GM12874 (cell line): ENCODE measurements around the gene DGCR6L.

ENCODE experiments used
- TF ChIP-seq, protein P1 (sequence below): IDR thresholded peaks from 2 replicates; pipeline ENCODE4 v1.5.1; 2011; ENCODE audit warnings: low read depth, mild to moderate bottlenecking, control low read depth, low read length, moderate library complexity; ENCODE audit not compliant: insufficient read depth

The DGCR6L gene

DNA sequence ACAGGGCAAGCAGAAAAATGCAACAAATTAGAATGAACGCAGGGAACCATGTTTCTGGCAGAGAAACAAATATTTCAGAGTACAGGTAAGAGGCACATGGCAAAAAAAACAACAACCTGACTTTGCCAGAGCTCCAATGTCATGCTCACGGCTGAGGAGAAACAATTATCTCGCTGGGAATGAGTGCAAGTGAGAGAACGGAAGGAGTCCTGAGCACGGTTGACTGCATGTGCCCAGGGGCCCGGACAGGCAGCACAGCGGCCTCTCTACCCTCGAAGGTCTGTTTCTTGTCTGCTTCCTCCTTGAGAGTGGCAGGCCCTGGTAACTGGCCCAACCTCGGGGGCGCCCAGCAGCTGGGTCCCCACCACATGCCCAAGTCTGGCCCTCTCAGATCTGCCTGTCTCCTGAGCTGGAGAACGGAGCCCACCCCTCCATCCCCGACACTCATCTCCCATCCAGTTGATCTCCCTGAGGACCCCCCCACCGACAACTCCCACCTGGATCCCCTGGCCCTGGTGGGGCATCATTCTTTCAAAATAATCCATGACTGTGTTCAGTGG, 27.1 kb downstream of the DGCR6L start:
- TF ChIP-seq, protein P1, sequence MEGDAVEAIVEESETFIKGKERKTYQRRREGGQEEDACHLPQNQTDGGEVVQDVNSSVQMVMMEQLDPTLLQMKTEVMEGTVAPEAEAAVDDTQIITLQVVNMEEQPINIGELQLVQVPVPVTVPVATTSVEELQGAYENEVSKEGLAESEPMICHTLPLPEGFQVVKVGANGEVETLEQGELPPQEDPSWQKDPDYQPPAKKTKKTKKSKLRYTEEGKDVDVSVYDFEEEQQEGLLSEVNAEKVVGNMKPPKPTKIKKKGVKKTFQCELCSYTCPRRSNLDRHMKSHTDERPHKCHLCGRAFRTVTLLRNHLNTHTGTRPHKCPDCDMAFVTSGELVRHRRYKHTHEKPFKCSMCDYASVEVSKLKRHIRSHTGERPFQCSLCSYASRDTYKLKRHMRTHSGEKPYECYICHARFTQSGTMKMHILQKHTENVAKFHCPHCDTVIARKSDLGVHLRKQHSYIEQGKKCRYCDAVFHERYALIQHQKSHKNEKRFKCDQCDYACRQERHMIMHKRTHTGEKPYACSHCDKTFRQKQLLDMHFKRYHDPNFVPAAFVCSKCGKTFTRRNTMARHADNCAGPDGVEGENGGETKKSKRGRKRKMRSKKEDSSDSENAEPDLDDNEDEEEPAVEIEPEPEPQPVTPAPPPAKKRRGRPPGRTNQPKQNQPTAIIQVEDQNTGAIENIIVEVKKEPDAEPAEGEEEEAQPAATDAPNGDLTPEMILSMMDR = no peak

DNA sequence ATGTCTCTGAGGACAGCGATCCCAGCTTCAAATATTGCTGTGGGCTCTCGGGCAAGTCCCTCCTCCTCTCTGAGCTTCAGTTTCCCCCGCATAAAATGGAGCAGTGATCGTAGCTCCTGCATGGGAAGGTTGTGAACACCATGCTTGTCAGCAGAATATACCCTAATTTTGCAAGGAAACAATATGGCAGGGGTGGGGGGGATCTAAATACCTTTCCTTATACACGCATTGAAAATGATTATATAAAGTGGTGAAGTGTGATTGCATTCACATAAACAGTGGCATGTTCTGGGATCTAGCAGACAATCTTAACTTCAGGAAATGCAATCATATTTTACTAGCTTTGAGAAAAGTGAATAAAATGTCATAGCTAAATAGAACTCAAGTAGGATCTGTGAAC, 27.8 kb downstream of the DGCR6L start:
- TF ChIP-seq, protein P1 = no peak

DNA sequence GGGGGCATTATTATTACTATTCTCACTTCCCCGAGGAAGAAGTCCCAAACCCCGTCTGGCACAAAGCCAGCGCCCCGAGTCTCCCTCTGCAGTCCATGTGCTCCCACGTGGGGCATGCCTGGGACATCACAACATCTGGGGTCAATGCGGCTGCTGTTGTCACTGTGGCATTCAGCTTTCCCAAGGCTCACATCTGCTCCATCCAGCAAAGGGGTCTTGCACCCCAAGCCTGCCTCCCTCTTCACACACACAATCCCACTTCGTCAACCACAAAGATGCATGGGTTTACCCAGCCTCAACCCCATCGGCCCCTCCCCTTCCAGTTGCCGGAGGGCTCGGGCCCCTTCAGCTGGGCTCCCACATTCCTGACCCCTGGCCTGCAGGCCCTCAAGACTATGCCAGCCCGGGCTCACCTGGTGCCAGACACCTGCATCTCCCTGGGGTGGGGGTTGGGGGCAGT, 28.2 kb downstream of the DGCR6L start:
- TF ChIP-seq, protein P1 = no peak

DNA sequence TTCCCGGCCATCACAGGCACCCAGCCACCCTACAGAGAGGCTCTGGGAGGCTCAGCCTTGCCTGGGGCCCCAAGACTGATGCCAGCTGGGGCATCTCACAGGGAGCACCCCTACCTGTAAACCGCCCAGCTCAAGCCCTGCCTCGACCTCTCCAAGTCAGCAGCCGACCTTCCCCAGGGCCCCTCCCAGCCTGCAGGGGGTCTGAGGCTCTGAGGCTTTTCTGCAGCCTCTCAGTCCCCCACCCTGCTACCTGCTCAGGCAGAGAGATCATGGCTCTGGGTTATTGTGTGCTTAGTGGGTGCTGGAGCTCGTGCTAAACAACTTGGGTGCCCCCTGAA, 28.6 kb downstream of the DGCR6L start:
- TF ChIP-seq, protein P1 = no peak

DNA sequence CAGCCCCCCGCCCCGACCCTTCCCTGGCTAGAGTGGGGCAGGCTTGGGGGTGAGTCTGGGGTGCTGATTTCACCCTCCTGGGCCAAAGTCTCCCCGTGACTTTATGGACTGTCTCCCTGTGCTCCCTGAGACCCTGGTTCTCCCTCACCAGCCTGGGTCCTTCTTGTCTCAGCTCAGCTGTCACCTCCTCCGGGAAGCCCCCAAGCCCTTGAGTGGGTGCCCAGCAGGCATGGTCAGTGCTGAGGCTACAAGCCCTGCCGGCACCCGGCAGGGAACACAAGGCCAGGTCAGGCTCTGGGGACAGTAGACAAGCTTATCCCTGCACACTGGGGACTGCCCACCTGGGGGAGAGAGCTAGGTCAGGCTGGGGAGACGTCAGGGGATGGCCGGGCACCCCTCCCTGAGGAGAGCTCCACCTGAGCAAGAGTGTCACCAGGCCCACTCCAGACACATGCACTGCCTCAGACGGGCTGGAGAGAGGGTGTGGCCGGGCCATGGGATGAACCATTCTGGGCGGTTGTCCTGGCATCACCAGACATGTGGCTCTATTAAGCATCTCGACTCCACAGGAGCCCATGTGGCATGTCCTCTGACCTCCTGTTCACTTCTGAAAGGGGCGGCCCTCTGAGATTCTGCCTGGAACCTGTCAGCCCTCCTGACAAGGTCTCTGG, 29.1 kb downstream of the DGCR6L start:
- TF ChIP-seq, protein P1 = no peak

DNA sequence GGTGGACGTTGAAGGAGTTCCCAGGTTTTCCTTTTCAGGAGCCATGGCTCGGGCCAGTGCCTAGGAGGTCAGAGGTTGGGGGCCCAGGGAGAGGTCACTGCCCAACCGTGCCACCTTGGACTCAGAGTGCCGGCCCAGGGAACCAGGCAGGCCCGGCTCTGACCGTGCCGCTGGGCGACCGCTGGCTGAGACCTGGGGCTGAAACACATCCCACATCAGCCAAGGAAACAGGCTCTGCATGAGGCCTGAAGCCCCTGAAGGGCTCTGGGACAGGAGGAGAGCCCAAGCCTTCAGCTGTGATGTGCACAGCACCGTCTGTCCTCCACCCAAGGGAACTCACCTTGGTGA, 29.8 kb downstream of the DGCR6L start:
- TF ChIP-seq, protein P1 = no peak

DNA sequence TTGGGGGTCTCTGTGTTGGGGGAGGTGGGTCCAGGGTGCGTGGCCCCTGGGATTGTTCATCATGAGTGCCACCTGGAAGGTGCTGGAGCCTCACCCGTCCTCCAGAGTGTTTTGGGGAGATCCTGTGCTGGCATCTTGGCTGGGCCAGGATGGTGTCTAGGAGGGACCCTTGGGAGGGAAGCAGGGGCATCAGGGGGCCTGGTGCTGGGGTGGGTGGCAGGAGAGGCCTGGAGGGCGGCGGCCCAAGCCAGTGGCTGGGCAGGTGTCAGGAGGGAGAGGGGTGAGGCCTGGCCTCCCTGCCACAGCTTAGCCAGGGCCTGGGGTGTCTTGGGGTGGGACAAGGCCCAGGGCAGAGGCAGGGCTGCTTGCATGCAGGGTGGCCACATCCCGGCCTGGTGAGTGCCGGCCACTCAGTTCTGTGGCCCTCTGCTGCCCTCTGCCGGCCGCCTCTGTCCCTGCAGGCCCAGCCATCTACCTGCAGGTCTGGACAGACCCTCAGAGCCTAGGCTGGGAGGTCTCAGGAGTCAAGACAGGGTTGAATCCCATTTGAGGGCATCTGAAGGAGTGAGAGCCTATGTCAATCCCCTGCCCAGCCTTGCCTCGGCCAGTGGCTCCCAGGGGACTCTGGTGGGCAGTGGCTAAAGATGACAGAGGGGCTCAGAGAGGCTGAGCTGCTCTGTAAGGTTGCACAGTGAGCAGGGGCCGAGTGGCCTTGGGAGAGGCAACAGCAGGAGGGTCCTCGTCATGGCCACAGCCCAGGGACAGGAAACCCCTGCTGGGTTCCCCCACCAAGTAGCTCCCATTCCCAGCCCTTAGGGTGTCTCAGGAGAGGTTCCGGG, 34.2 kb downstream of the DGCR6L start:
- TF ChIP-seq, protein P1 = peak; percentile 94
